NCI-H1105 (cell line): ENCODE results near the gene SLC17A1.
"Not testable (repeated sequence)": the region's sequence is repeated elsewhere in the genome, so short reads cannot be mapped to it uniquely, and the experiment has no call there.

Experiments used
- DNase-seq: peaks from one replicate; lab custom pipeline; 2025; lab: John Stamatoyannopoulos, UW

The SLC17A1 gene

GRCh38 chr6:25756382-25757363 lies 75.2 kb downstream of the SLC17A1 start:
- no peak for DNase-seq

- no peak for DNase-seq
Measured at GRCh38 chr6:25755483-25755882, 76.4 kb downstream of the SLC17A1 start.

- DNase-seq, result no peak
Measured at GRCh38 chr6:25754535-25754934, 77.3 kb downstream of the SLC17A1 start, which contains the start of gene SLC17A4. SLC17A4 (plus strand) TSS chr6:25754742; CDS start chr6:25761963, 7,221 bp downstream.

GRCh38 chr6:25753079-25753478 lies 78.8 kb downstream of the SLC17A1 start:
- DNase-seq, result no peak

- DNase-seq, result no peak
Measured at GRCh38 chr6:25750906-25751305, 80.9 kb downstream of the SLC17A1 start.

GRCh38 chr6:25749837-25750236 lies 82.0 kb downstream of the SLC17A1 start:
- no peak for DNase-seq

- DNase-seq, result not testable (repeated sequence)
Measured at GRCh38 chr6:25748601-25749517, 83.0 kb downstream of the SLC17A1 start.

- DNase-seq, result no peak
Measured at GRCh38 chr6:25748049-25748448, 83.8 kb downstream of the SLC17A1 start.

GRCh38 chr6:25747477-25747876 lies 84.4 kb downstream of the SLC17A1 start:
- no peak for DNase-seq

GRCh38 chr6:25746968-25747367 lies 84.9 kb downstream of the SLC17A1 start:
- DNase-seq, result no peak

- DNase-seq, result no peak
Measured at GRCh38 chr6:25745836-25746235, 86.0 kb downstream of the SLC17A1 start.

- DNase-seq, result no peak
Measured at GRCh38 chr6:25743868-25744267, 88.0 kb downstream of the SLC17A1 start.

GRCh38 chr6:25735261-25735660 lies 96.6 kb downstream of the SLC17A1 start:
- DNase-seq, result no peak
